HG02642 (cell line): ENCODE measurements around the gene LRIG1.
A peak's percentile ranks its signal among the peaks of the same experiment; 100 is the strongest.

Experiments
- ATAC-seq: cut with Tn5 transposase; IDR thresholded peaks from one replicate; pipeline ENCODE4 v1.9.1; 2021; ENCODE audit warnings: mild to moderate bottlenecking; ENCODE audit not compliant: unreplicated experiment, poor library complexity

LRIG1 gene

DNA sequence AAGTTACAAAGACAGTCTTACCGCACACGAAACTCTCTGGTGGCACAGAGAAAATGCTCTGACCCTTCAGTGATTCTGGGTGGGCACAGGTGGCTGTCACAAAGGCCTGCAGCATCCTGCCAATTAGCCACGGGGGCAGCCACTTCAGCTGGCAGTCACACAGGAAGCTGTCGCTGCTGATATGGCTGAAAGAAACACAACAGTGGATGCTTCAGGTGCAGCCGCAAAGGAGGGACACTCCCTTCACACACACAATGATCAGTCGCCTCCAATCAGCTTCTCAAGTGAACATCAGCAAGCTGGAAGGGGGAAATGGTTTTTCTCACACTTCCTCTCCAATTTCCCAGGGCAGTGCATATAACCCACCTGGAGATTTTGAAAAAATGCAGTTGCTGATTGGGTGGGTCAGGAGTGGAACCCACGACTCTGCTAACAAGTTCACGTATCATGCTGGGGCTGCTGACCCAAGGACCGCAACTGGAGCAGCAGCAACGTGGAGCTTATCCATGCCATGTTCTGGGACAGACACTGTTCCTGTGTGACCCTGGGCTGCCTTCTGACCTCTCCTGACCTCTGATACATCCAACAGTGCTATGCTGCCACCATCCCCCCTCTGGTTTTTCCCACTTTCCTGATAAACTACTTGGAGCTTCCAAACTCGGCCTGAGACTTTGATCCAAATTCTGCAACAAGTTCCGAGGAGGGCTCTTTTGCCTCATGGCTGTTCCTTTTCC lies 106.6 kb downstream of the LRIG1 start:
- ATAC-seq = peak; percentile 90

DNA sequence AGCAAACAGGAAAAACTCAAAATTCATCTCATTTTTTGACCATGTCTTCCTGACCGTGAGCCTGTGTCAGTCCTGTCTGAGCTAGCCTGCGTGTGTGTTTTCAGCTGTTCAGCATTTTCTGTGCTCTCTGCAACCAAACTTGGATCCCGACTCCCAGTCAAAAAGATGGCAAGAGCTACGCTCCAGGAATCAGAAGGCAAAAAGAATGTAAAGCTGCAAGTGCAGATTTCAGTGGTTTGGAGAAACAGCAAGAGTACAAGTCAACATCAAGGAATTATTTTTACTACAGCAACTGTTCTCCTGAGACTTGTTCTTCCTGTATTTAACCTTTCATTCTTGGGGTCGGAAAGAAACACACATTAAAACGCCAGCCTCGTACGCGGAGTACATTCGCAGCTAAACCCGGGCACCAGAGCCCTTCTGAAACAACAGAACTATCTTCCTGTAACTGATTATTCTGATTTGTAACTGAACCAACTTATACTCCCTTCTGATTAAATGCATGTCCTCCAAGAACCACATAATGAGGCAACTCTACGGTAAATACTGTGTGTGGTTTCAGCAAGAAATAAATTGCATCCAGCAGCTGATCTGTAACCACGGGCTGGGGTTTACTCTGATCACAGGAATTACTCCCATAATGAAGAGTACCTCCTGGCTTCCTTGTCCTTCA lies 107.4 kb downstream of the LRIG1 start:
- ATAC-seq = peak; percentile 12

DNA sequence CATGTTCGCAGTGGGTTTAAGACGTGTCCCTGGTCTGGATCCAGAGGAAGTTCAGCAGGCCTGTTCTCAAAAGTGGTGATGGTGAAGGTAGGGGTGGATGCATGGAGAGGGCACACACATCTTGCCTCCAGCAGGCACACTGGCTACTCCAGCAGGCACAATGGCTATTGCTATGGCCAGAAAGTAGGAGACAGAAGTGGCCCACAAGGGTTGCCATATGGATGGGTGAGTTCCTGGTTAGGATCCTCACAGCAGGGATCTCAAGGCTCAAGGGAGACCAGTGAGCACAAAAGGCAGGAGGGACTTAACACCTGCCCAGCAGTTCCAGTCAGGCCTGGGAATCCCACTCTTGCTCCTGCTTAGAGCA lies 107.9 kb downstream of the LRIG1 start:
- no peak for ATAC-seq

DNA sequence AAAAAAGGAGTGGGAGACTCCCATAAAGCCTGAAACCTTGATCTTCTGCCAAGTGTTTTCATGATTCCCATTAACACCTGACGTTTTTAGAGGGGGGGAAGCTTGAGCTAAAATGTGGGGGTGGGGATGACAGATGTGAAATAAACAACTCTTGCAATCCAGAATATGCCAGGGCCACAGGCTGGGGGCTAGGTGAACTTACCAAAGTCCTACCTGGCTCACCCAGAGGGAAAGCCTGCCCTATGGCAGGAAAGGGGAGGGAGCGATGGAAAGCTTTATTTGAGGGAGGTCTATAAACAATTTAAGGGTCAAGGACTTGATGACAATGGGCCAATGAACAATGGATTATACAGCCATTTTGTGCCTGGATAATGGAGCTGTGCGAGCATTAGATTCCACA lies 108.3 kb downstream of the LRIG1 start:
- no peak for ATAC-seq

DNA sequence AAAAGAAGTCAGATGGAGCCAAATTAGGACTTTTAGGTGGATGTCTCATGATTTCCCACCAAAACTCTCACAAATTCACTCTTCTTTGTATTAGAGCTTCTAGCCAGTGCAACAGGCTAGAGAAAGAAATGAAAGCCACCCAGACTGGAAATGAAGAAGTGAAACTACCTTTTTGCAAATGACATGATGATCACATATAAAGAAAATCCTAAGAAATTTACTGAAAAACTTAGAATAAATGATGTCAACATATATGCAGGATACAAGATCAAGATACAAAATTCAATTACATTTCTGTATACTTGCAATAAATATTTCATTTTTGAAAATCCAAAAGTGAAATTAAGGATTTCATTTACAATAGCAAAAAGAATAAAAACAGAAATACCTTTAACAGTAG lies 110.8 kb downstream of the LRIG1 start:
- no peak for ATAC-seq

DNA sequence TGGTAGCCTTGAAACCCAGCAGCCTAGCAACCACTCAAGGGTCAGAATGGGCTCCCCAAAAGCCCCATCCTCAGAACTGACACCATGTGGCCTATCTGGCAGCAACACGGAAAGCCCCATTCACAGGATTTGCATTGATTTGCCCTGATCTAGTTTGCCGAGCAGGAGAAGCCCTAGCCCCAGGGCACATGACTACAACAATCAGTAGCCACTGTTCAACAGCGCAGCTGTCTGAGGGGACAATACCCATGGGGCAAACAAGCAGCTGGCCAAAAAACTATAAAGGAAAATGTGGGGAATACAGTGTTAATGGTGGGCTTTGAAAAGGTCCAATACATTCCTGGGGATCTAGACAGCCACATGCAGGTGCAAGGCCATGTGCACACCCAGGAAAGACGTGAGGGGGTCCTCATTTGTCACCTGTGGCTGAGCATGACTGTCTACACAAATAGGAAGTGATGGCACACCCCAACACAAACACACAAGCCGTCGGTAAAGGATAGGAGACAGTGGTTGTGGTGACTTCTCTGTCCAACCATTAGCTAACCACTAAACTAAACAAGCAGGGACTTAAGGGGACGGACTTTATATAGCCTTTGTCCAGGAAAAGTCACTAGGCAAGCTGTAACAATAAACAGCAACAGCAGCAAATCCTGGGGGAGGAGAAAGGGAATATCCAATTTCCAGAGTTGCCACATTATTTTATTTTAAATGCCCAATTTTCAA lies 113.7 kb downstream of the LRIG1 start:
- ATAC-seq = peak; percentile 68

DNA sequence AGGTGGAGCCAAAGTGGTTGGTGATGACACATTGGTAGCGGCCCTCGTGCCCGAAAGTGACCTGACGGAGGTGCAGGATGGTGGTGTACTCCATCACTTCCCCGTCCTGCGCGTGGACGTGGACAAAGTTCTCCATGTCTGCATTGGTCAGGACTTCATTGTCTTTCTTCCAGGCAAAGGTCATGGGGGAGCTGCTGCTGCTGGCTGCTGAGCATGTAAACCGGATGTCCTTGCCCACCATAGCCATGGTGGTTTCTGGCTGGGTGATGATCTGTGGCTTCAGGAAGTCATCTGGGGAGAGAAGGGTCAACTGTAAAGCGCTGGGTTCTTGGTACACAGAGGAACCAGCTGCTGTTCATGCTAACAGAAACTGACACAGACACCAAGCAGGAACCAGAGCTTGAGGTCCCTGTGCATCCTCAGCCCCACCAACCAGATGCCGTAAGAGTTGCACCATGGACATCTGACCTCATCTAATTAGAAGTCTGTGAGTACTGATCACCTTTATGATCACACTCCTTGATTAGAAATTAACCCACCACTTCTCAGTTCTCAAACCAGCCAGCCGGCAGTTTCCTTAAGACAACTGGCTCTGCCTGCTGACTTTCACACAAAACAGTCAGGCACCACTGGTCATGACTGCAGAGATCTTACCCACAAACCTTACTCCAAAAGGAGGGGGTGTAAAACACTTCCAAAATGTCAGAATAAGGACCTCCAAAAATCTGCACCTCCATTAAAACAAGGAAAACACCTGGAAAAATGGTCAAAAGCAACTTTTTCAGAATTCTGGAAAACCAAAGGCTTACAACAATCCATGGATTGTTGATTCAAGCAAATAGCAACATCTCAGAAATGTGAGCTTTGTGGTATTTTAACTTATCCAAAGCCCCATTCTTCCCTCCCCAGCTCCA lies 114.6 kb downstream of the LRIG1 start:
- ATAC-seq = peak; percentile 84

DNA sequence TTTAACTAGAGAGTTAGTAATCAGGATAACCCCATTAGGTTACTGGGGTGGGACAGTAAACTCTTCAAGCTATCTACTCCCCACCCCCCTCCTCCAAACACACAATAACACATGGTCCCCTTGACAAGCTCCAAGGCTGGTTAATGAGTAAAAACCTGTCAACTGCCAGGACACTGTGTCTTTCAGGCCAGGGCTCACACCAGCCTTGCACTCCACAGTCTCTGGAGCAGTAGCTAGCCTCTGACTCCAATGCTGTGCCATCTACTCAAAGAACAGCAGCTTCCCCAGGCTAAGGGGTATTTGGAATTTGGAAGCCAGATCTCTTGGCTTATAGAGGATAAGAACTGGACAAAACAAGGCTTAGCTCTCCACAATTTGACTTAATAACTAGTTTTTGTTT lies 115.8 kb downstream of the LRIG1 start:
- ATAC-seq = no peak

DNA sequence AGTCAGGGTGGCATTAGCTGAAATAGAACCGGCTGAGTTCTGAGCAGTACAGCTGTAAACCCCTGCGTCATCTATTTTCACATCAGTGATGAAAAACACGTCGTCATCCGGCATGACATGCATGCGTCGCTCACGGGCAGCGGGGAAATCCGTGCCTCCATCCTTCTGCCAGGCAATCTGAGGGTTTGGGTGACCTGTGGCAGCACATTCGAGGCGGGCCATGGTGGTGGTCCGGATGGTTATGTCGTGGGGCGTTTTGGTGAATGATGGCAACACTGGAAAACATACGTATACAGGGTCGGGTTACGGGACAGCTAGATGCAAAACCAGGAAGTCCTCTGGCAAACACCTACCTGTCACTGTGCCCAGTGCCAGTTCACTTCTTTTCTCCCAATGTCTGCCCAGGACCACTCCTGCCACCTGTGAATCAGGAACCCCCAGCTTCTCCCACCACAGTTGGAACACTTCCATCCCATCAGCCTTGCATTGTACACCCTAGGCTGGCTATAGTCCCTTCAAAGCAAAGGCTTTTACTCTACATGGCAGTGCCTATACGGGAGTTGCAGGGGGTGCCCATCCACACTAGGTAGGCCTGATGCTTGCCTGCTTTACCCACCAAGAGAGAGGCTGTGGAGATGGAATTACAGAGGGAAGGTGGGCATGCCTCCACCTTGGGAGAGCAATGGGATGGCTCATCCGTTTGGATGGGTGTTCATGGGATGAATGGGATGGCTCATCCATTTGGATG lies 116.7 kb downstream of the LRIG1 start:
- no peak for ATAC-seq

DNA sequence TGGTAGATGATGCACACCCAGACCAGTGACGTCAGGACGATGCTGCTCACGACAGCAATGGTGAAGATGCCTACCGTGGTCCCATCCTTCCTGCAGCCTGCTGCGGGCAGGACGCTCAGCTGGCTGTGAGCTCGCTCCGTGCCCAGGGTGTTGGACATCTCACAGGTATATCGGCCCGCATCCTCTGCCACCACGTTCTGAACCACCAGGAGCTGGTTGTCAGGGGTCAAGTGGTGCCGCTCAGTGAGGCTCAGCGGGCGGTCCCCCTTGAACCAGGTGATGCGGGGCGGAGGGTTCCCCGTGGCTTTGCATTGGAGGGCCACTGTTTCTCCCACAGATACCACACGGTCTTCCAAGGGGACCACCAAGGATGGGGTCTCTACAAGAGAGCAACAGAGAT lies 117.8 kb downstream of the LRIG1 start:
- no peak for ATAC-seq

DNA sequence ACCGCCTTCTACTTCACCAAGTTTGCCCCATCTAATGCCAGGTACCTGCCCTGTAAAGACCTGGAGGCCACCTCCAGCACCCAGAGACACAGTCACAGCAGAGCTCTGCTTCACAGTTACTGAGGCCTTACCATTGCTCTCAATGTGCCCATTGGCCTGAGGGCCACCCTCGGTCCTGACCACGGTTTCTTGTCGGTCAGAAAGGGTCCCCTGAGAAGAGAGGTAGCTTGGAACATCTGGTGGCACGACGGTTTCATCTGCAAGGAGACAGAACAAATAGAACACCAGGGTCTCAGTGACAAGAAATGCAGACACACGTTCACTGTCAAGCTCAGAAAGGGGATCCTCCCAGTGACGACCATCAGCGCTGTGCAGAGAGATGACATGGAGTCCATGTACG lies 118.7 kb downstream of the LRIG1 start:
- ATAC-seq = no peak

DNA sequence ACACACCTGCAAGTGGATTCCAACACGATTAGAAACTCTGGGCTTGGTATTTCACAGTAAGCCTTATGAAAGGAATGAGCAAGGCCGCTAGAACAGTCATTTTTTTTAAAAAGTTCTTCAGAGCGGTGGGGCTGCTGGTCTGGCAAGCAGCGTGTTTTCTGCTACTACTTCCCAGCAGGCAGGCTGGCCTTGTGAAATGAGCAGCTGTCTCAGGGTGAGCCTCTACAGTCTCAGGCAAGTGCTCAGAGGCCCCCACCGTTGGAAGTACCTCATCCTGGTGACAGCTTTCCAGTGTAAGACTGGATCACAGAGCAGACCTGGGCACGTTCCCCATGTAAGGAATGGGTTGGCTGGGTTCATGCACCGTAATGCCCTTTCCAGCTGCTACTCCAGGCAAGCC lies 119.2 kb downstream of the LRIG1 start:
- no peak for ATAC-seq

DNA sequence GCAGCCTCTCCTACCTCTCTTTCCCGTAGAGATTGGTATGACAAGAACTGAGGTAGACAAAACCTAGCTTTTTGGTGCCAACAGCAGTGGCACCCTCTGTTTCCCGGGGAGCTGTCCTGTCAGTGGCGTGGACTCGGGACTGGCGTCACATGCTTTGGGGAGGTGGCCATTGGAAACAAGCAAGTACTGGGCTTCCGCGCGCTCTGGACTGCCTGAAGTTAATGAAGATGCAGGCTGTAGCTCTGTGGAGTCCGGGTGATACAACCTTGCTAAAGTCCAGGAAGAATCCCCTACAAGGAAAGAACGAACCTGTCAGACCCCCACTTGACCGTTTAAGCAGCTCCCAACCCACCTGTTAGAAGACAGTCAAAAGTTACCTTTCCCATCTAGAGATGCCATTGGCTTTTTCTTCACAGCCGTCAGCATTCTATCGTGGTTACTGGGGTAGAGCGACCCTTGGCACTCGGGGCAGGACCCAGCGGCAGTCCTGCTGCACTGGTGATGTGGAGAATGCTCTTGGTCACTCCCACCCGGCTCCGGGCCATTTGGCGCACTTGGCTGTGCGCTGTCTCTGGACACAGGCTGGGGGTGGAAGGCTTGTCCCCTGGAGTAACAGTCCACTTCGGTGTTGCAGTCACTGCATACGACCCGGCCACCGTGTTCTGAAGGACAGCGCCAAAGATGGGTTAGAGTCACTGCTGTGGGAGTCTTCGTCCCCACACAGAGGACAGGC lies 120.5 kb downstream of the LRIG1 start:
- no peak for ATAC-seq

DNA sequence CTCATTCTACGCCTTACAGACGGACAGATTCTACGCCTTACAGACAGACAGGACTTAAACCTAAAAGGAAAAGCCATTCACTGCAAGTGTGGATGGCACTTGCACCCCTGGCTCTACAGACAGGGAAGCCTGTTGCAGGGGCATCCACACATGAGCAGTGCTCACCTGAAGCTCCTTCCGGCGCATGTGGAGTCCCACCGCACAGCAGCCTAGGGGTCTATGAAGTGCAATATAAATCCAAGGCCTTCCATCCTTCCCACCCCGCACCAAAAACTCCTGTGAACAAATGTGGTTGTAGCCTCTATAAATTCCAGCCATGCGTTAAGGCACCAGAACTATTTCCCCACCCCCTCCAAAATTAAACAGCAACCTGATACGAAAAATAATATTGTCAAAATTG lies 121.3 kb downstream of the LRIG1 start:
- ATAC-seq = no peak

DNA sequence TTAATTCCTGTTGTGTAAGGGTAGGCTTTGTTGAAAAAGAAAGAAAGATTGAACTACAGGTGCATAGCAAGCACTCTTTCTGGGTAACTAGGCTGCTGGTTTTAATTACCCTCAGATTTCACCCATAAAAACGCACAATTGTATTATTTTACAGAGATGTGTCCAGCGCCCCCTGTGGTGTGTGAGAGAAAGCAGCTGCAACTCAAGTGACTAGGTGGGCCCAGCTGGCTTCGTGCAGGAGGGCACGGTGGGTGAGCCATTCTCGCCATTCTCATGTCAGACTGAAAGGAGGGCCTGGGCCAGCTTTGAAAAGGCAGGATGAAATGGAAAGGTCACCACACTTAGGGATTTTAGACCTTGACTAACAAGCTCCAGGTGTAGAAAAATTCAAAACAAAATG lies 122.6 kb downstream of the LRIG1 start:
- ATAC-seq = no peak

DNA sequence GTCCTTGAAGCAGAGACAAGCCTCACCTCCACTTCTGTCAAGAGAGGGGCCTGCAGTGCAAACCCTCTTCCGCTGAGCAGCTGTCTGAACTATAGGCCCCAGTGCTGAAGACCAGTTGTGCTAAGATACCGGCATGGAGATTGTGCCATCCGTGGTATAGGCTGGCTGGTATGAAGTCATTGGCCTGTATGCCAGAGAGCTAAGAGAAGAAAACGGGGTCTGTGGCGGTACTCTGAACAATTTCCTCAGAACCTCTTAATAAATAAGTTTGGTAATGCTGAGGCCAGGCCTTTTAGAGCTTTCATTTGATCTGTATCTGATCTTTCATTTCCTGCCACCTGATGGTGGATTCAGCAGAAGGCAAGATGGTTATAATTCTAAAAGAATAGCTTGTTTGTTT lies 123.0 kb downstream of the LRIG1 start:
- ATAC-seq = no peak

DNA sequence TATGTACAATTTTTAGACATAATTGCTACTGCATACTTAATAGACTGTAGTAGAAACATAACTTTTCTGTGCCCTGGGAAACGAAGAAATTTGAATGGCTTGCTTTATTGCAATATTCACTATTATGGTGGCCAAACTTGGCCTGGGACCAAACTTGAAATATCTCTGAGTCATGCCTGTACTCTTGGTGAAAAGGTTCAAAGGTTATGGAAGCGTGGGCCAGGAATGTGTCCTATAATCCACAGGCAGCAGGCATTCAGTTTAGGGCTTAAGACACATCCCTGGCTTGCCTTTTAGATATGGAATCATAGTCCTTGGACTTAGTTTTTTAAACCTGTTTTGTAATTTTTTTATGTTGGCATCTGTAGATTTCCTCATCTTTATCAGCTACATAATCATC lies 124.3 kb downstream of the LRIG1 start:
- no peak for ATAC-seq

DNA sequence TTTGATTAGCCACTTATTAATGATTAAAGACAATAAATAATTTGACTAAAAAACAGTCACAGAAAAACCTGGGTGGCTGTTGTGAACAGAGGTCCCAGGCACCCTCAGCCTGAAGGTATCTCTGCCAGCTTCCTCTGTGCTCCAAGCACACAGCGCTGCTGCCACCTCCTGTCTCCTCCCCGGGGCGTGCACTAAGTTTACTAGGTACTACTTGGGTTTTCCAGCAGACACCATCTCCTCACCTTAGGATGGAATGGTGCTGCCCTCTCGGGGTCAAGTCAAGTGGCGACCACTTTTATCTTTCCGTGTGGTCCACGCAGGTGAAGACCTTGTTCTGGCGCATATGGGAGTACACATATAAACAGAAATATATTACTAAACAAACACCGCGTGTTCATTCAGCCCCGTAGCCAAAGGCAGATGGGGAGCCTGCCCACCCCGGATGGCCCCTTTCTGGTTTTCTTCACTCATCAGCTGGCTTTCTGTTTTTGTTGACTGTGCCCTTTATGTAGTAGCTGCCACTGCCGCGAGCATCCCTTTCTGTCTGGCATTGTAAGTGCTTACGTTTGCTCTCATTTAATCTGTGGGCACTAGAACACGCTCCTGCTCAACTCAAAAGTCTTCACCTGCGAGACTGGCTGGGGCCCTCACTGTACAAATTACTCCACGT lies 128.0 kb downstream of the LRIG1 start:
- no peak for ATAC-seq

DNA sequence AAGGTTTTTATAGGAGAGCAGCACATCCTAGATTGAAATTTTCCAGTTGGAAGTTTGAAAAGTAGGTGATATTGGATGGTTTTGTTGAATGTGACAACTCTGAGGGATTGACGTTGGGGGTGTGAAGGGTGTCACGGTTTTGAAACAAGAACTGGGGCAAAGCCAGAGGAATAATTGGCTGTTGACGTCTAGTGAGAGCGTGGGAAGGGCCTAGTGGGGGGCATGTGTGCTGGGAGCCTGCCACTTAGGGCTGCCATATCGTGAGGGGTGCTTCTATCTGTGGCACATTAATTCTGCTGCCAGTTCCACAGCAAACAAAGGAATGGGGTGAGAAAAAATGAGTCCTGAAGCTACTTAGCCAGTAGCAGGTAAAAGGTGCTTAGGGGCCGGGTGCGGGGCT lies 129.4 kb downstream of the LRIG1 start:
- no peak for ATAC-seq
